Psoas muscle (tissue), 8 donors: ENCODE measurements around the gene PHPT1. TPM values are rescaled to one million over a fixed set of nuclear protein-coding genes. Genes with fewer than 3 reads are reported as not detected.
"Not testable (repeated sequence)": the region's sequence is repeated elsewhere in the genome, so short reads cannot be mapped to it uniquely, and the experiment has no call there.

Source experiments
- ATAC-seq, 4 donors: fragments of 200-7000 bp; cut with Tn5 transposase; one replicate each; pipeline ENCODE4 v1.9.1; 2020; ENCODE audit warnings: moderate library complexity in 3 of 4, mild to moderate bottlenecking in 2 of 4
- DNase-seq, 2 donors: peaks; one replicate each; pipeline ENCODE4 v3.0.0-alpha.2; 2020
- H3K27ac ChIP-seq: fragments of 200-600 bp; one replicate; pipeline ENCODE4 v1.8.0; 2022
- H3K27me3 ChIP-seq, 3 donors: fragments of 200-600 bp in 1 of 3; one replicate each; pipeline versions ENCODE4 v1.6.1 to v1.8.0; 2013 to 2022; ENCODE audit warnings: low read length in 2 of 3, mild to moderate bottlenecking in 2 of 3, moderate library complexity in 1 of 3; ENCODE audit not compliant: insufficient read depth in 3 of 3
- H3K36me3 ChIP-seq, 2 donors: fragments of 200-600 bp in 1 of 2; one replicate each; pipeline versions ENCODE4 v1.6.1 to v1.8.0; 2013 to 2022; ENCODE audit warnings: low read depth in 1 of 2, mild to moderate bottlenecking in 1 of 2, moderate library complexity in 1 of 2; ENCODE audit not compliant: insufficient read depth in 1 of 2
- H3K4me1 ChIP-seq: fragments of 200-600 bp; one replicate; pipeline ENCODE4 v1.8.0; 2022
- H3K4me3 ChIP-seq: fragments of 200-600 bp; one replicate; pipeline ENCODE4 v1.8.0; 2022; ENCODE audit warnings: mild to moderate bottlenecking
- H3K9me3 ChIP-seq: fragments of 200-600 bp; one replicate; pipeline ENCODE4 v1.8.0; 2022
- WGBS, 3 donors: extraction: QIAGEN DNeasy Blood & Tissue Kit; methylation state at CpG; one replicate each; pipeline versions ENCODE4 v1.1.6 to v1.1.7; 2013; 5-methylcytosine and 5-hydroxymethylcytosine counted together
- intact Hi-C, 2 donors: fragments of 100-400 bp; cut with DNase I; formaldehyde crosslinking; loops; one replicate each; pipeline versions ENCODE4 v1.11.0 to v1.14.2; 2022
- polyA plus RNA-seq, 3 donors: library from polyadenylated mRNA; stranded (reverse); fragments of 200-250 nt; gene quantifications; one replicate each; pipeline ENCODE4 v1.2.3, GENCODE V29; 2013
- total RNA-seq, 4 donors: library from RNA; stranded (reverse); fragmentation: NEBNext Ultra II Directional in 2 of 4; extraction: Animal tissue kit (Norgen Biotek cat#: 25700) in 2 of 4; gene quantifications; one replicate each; pipeline versions ENCODE4 v1.2.1 to v1.2.4, GENCODE V29; 2021 to 2023
- TF ChIP-seq, protein P1 (sequence below): fragments of 200-600 bp; IDR thresholded peaks from one replicate; pipeline ENCODE4 v1.8.0; 2022; ENCODE audit warnings: antibody characterized with exemption
- donor health status: healthy with polysubstance abuse.
- donor health status: DM: no; HTN: no; CAD: no; lungs with moderate emphysema.
- donor health status: Bipolar disorder and iron deficiency.
- donor health status: healthy.
- donor health status: DM: yes; HTN: yes; CAD: no.
- donor health status: DM: no; HTN: no; CAD: no.
- donor health status: DM: no; HTN: no; CAD: no.
- donor health status: DM: yes; HTN: yes; CAD: no.

PHPT1 gene
- total and polyA plus RNA-seq, 7 donors = 154 to 295 (median 228) TPM

DNA sequence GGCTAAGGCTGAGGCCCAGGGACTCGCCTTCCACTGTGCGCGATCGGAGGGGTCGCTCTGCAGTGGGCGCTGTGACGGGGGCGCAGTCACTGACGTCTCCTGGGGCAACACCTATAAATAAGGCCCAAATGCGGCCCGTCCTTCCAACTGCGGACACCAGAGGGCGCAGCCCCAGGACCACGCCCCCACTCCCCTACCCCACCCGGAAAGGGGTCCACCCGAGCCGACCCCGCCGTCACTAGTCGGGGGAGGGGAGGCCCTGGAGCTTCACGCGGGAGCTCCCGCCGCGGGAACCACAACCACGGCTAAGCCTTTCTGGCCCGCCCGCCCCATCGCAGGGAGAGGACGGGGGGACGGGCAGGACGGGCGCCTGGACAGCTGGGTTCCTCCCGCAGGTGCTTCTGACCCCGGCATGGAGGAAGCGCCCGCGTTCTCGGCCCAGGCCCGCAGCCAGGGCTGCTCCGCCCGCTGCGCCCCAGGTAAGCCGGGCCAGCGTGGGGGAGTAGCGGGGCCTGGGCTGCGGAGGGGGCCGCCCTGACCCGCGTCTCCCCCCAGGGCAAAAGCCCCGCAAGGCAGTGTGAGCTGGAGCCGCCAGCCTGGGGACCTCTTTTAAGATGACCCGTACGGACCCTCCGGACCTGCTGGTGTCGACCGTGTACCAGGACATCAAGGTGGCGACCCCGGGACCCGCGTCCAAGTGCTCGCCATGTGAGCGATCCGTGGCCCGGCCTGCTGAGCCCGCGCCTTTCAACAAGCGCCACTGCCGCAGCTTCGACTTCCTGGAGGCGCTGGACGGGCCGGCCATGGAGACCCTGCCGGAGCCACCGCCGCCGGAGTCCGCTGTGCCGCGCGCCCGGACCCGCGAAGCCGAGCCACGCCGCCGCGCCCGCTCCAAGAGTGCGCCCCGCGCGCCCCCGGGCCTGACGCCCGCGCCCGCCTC lies 5.1 kb upstream of the PHPT1 start:
- H3K9me3 ChIP-seq, H3K27ac ChIP-seq: not testable (repeated sequence)
- peaks cover 0 to 24% (median 8%) of the 10 kb centered on the region in 3 donors for H3K27me3 ChIP-seq
- intact Hi-C loops = loop anchor here in 1 of 2 donors (10.0 kb wide), 1 partner anchor 181 kb away; the partner anchor contains the start of gene ABCA2
- peaks cover 0 to 13% of the 10 kb centered on the region in 2 donors for H3K36me3 ChIP-seq
- ATAC-seq (peak; percentile 5 to 38 (median 10)), DNase-seq (peak in 1 of 2 donors; percentile 79)
- 17 to 25% (median 22%) methylated on average over 69 to 99 of the region's 99 CpGs for WGBS, 3 donors
- TF ChIP-seq, protein P1, sequence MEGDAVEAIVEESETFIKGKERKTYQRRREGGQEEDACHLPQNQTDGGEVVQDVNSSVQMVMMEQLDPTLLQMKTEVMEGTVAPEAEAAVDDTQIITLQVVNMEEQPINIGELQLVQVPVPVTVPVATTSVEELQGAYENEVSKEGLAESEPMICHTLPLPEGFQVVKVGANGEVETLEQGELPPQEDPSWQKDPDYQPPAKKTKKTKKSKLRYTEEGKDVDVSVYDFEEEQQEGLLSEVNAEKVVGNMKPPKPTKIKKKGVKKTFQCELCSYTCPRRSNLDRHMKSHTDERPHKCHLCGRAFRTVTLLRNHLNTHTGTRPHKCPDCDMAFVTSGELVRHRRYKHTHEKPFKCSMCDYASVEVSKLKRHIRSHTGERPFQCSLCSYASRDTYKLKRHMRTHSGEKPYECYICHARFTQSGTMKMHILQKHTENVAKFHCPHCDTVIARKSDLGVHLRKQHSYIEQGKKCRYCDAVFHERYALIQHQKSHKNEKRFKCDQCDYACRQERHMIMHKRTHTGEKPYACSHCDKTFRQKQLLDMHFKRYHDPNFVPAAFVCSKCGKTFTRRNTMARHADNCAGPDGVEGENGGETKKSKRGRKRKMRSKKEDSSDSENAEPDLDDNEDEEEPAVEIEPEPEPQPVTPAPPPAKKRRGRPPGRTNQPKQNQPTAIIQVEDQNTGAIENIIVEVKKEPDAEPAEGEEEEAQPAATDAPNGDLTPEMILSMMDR = peak; percentile 61
- H3K4me3 ChIP-seq = peak overlapping the region; percentile 63
- peaks cover 13% of the 10 kb centered on the region for H3K4me1 ChIP-seq

- no peak for DNase-seq
- peaks cover 0 to 5% of the 10 kb centered on the region in 2 donors for H3K36me3 ChIP-seq
- no peak overlapping the region for H3K27ac ChIP-seq
- TF ChIP-seq, protein P1 = no peak
- intact Hi-C loops = loop anchor here (5.0 to 10.0 kb wide), 5 partner anchors 82 to 182 kb away; partner anchors contain the start of genes ABCA2 (in 2 of the 2), C8G (in 1 of the 2) and FBXW5 (in 1 of the 2)
- peaks cover 0 to 24% (median 8%) of the 10 kb centered on the region in 3 donors for H3K27me3 ChIP-seq
- no peak for ATAC-seq
- no peaks in the 10 kb centered on the region for H3K9me3 ChIP-seq
- no peak overlapping the region for H3K4me3 ChIP-seq
- peaks cover 16% of the 10 kb centered on the region for H3K4me1 ChIP-seq
- 43 to 57% (median 48%) methylated on average over 56 to 88 of the region's 88 CpGs for WGBS, 3 donors
Measured at GRCh38 chr9:136844761-136845464, 4.3 kb upstream of the PHPT1 start.

- peaks cover 0 to 6% of the 10 kb centered on the region in 2 donors for H3K36me3 ChIP-seq
- TF ChIP-seq, protein P1 = no peak
- 59 to 68% (median 59%) methylated on average over 52 to 102 of the region's 102 CpGs for WGBS, 3 donors
- no peaks in the 10 kb centered on the region for H3K9me3 ChIP-seq
- H3K4me3 ChIP-seq = no peak overlapping the region
- peaks cover 0 to 24% (median 8%) of the 10 kb centered on the region in 3 donors for H3K27me3 ChIP-seq
- DNase-seq = peak in 1 of 2 donors; percentile 61
- no peak overlapping the region for H3K27ac ChIP-seq
- intact Hi-C loops = loop anchor here (5.0 to 10.0 kb wide), 5 partner anchors 82 to 182 kb away; partner anchors contain the start of genes ABCA2 (in 2 of the 2), C8G (in 1 of the 2) and FBXW5 (in 1 of the 2)
- ATAC-seq = no peak
- peaks cover 23% of the 10 kb centered on the region for H3K4me1 ChIP-seq
Measured at GRCh38 chr9:136845465-136846260, 3.5 kb upstream of the PHPT1 start.
